Measurements from ENCODE around the gene SRGN. TPM values are rescaled to one million over a fixed set of nuclear protein-coding genes. Genes with fewer than 3 reads are reported as not detected.
"Not testable (repeated sequence)": the region's sequence is repeated elsewhere in the genome, so short reads cannot be mapped to it uniquely, and the experiment has no call there.

Gene SRGN
- polyA plus RNA-seq, 1 donor from 2014 or later, result not detected

GRCh38 chr10:69141304-69141703 is 53.4 kb downstream of the SRGN start:
- Histone ChIP-seq H2AFZ (ENCODE audit: low read depth, low read length) (no peak overlapping the region), H3K27ac (ENCODE audit: low read length) (no peak overlapping the region), H3K36me3 (ENCODE audit: insufficient read depth, low read length) (no peaks in the 10 kb centered on the region), H3K9ac (ENCODE audit: low read length) (no peak overlapping the region), H3K9me2 (ENCODE audit: insufficient read depth, low read length) (no peaks in the 10 kb centered on the region), H3K27me3 (ENCODE audit: insufficient read depth, low read depth, low read length) (no peaks in the 10 kb centered on the region), H3F3A (ENCODE audit: insufficient read depth, low read length, poor library complexity, severe bottlenecking) (no peaks in the 10 kb centered on the region), H3K4me2 (ENCODE audit: low read length) (no peak overlapping the region), H4K20me1 (ENCODE audit: insufficient read depth) (peaks cover 3% of the 10 kb centered on the region), H3K4me3 (ENCODE audit: low read length) (no peak overlapping the region), H3K9me3 (ENCODE audit: low read length) (no peaks in the 10 kb centered on the region), H3K79me2 (replicated peaks; ENCODE audit: insufficient read depth, low read length) (peaks cover 25% of the 10 kb centered on the region)
- TF ChIP-seq SMC3 (conservative IDR thresholded peaks at IDR 0.05; ENCODE audit: poor library complexity), result no peak
- no peak for TF ChIP-seq EP300 (conservative IDR thresholded peaks at IDR 0.05; ENCODE audit: poor library complexity, severe bottlenecking)
- no peak for TF ChIP-seq REST (IDR thresholded peaks at IDR 0.05; ENCODE audit: borderline replicate concordance)
- TF ChIP-seq POLR2AphosphoS5 (IDR thresholded peaks at IDR 0.05), result no peak
- no peak for TF ChIP-seq TAF1 (IDR thresholded peaks at IDR 0.05; ENCODE audit: low read depth)
- no peak for TF ChIP-seq RAD21 (conservative IDR thresholded peaks at IDR 0.05)
- no peak for TF ChIP-seq EZH2 (IDR thresholded peaks at IDR 0.05; ENCODE audit: borderline replicate concordance, insufficient read depth, low read length, poor library complexity, severe bottlenecking)

- H2AFZ ChIP-seq (ENCODE audit: low read depth, low read length); H3K9me3 ChIP-seq (ENCODE audit: low read length); H3F3A ChIP-seq (ENCODE audit: insufficient read depth, low read length, poor library complexity, severe bottlenecking); H4K20me1 ChIP-seq (ENCODE audit: insufficient read depth); H3K4me3 ChIP-seq (ENCODE audit: low read length); H3K4me2 ChIP-seq (ENCODE audit: low read length); H3K27ac ChIP-seq (ENCODE audit: low read length); H3K9me2 ChIP-seq (ENCODE audit: insufficient read depth, low read length); H3K36me3 ChIP-seq (ENCODE audit: insufficient read depth, low read length); H3K9ac ChIP-seq (ENCODE audit: low read length); H3K27me3 ChIP-seq (ENCODE audit: insufficient read depth, low read depth, low read length): not testable (repeated sequence)
- H3K79me2 ChIP-seq (replicated peaks; ENCODE audit: insufficient read depth, low read length), result peaks cover 28% of the 10 kb centered on the region
Observed at GRCh38 chr10:69142074-69142473, 54.2 kb downstream of the SRGN start.

- Histone ChIP-seq H3K36me3 (ENCODE audit: insufficient read depth, low read length) (no peaks in the 10 kb centered on the region), H3K9me2 (ENCODE audit: insufficient read depth, low read length) (no peaks in the 10 kb centered on the region), H2AFZ (ENCODE audit: low read depth, low read length) (no peak overlapping the region), H4K20me1 (ENCODE audit: insufficient read depth) (peaks cover 3% of the 10 kb centered on the region), H3K4me2 (ENCODE audit: low read length) (no peak overlapping the region), H3K27me3 (ENCODE audit: insufficient read depth, low read depth, low read length) (no peaks in the 10 kb centered on the region), H3K27ac (ENCODE audit: low read length) (no peak overlapping the region), H3K79me2 (replicated peaks; ENCODE audit: insufficient read depth, low read length) (peaks cover 28% of the 10 kb centered on the region), H3K9ac (ENCODE audit: low read length) (no peak overlapping the region), H3K9me3 (ENCODE audit: low read length) (no peaks in the 10 kb centered on the region), H3K4me3 (ENCODE audit: low read length) (no peak overlapping the region), H3F3A (ENCODE audit: insufficient read depth, low read length, poor library complexity, severe bottlenecking) (no peaks in the 10 kb centered on the region)
- TF ChIP-seq POLR2AphosphoS5 (IDR thresholded peaks at IDR 0.05) (no peak), EP300 (conservative IDR thresholded peaks at IDR 0.05; ENCODE audit: poor library complexity, severe bottlenecking) (no peak)
Observed at GRCh38 chr10:69142983-69143382, 55.1 kb downstream of the SRGN start.

- H3K9me3 ChIP-seq (ENCODE audit: low read length), result no peaks in the 10 kb centered on the region
- peaks cover 22% of the 10 kb centered on the region for H3K79me2 ChIP-seq (replicated peaks; ENCODE audit: insufficient read depth, low read length)
- H3F3A ChIP-seq (ENCODE audit: insufficient read depth, low read length, poor library complexity, severe bottlenecking), result no peaks in the 10 kb centered on the region
- H3K4me2 ChIP-seq (ENCODE audit: low read length), result no peak overlapping the region
- no peak overlapping the region for H3K4me3 ChIP-seq (ENCODE audit: low read length)
- no peaks in the 10 kb centered on the region for H3K9me2 ChIP-seq (ENCODE audit: insufficient read depth, low read length)
- H3K9ac ChIP-seq (ENCODE audit: low read length), result no peak overlapping the region
- H4K20me1 ChIP-seq (ENCODE audit: insufficient read depth), result no peaks in the 10 kb centered on the region
- H3K36me3 ChIP-seq (ENCODE audit: insufficient read depth, low read length), result no peaks in the 10 kb centered on the region
- no peaks in the 10 kb centered on the region for H3K27me3 ChIP-seq (ENCODE audit: insufficient read depth, low read depth, low read length)
- no peak overlapping the region for H2AFZ ChIP-seq (ENCODE audit: low read depth, low read length)
- no peak overlapping the region for H3K27ac ChIP-seq (ENCODE audit: low read length)
- TF ChIP-seq SMC3 (conservative IDR thresholded peaks at IDR 0.05; ENCODE audit: poor library complexity), result no peak
- TF ChIP-seq EZH2 (IDR thresholded peaks at IDR 0.05; ENCODE audit: borderline replicate concordance, insufficient read depth, low read length, poor library complexity, severe bottlenecking), result no peak
- TF ChIP-seq TAF1 (IDR thresholded peaks at IDR 0.05; ENCODE audit: low read depth), result no peak
- TF ChIP-seq EP300 (conservative IDR thresholded peaks at IDR 0.05; ENCODE audit: poor library complexity, severe bottlenecking), result no peak
- TF ChIP-seq, protein P1, sequence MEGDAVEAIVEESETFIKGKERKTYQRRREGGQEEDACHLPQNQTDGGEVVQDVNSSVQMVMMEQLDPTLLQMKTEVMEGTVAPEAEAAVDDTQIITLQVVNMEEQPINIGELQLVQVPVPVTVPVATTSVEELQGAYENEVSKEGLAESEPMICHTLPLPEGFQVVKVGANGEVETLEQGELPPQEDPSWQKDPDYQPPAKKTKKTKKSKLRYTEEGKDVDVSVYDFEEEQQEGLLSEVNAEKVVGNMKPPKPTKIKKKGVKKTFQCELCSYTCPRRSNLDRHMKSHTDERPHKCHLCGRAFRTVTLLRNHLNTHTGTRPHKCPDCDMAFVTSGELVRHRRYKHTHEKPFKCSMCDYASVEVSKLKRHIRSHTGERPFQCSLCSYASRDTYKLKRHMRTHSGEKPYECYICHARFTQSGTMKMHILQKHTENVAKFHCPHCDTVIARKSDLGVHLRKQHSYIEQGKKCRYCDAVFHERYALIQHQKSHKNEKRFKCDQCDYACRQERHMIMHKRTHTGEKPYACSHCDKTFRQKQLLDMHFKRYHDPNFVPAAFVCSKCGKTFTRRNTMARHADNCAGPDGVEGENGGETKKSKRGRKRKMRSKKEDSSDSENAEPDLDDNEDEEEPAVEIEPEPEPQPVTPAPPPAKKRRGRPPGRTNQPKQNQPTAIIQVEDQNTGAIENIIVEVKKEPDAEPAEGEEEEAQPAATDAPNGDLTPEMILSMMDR (IDR thresholded peaks at IDR 0.05; ENCODE audit: poor library complexity, severe bottlenecking), result no peak
- TF ChIP-seq MXI1 (conservative IDR thresholded peaks at IDR 0.05; ENCODE audit: poor library complexity, severe bottlenecking), result no peak
- no peak for TF ChIP-seq REST (IDR thresholded peaks at IDR 0.05; ENCODE audit: borderline replicate concordance)
- no peak for TF ChIP-seq POLR2AphosphoS5 (IDR thresholded peaks at IDR 0.05)
- no peak for TF ChIP-seq RAD21 (conservative IDR thresholded peaks at IDR 0.05)
Observed at GRCh38 chr10:69145329-69145728, 57.4 kb downstream of the SRGN start.

All from neural cell (in vitro differentiated cells).